Hypothalamus (tissue), 51 donors: ENCODE data around the gene WDR18.

Experiments
- DNase-seq, 51 donors: peaks; one replicate each; lab custom pipeline; 2025; lab: John Stamatoyannopoulos, UW

The WDR18 gene

DNA sequence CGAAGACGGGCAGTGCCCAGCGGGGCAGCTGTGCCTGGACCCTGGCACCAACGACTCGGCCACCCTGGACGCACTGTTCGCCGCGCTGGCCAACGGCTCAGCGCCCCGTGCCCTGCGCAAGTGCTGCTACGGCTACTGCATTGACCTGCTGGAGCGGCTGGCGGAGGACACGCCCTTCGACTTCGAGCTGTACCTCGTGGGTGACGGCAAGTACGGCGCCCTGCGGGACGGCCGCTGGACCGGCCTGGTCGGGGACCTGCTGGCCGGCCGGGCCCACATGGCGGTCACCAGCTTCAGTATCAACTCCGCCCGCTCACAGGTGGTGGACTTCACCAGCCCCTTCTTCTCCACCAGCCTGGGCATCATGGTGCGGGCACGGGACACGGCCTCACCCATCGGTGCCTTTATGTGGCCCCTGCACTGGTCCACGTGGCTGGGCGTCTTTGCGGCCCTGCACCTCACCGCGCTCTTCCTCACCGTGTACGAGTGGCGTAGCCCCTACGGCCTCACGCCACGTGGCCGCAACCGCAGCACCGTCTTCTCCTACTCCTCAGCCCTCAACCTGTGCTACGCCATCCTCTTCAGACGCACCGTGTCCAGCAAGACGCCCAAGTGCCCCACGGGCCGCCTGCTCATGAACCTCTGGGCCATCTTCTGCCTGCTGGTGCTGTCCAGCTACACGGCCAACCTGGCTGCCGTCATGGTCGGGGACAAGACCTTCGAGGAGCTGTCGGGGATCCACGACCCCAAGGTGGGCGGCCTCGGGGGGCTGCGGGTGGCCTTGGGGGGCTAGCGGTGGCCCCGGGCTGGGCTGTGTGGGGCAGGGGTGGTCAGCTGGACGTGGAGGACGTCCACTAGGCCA, 20.9 kb downstream of the WDR18 start:
- DNase-seq: no peak

DNA sequence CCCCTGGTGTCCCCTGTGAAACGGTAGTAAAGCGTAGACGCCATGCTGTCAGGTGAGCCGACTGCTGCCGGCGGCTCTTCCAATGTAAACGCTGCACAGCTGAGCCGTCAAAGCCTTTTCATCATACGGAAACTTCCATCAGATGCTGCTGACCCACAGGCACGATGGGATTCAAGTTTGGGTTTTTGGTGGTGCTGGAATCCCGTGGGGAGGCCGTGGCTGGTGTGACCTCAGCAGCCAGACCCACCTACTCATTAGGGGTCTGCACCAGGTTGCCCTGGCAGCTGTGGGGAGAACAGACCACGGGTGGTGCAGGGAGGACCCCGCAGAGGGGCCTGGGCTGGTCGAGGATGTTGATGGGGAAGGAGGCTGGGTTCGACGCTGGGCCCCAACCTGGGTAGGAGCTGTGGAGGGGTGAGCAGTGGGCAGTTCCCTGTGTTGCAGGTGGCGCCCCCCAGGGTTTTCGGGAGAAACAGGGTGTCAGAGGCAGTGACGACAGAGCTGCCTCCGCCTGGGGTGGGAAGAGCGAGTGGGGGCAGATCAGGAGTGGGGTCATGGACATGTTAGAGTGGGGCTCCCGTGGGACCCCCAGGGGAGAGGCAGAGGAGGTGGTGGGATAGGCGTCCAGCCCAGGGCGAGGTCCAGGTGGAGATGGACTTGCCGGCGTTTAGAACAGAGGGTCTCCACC, 22.7 kb downstream of the WDR18 start:
- DNase-seq: no peak

- DNase-seq: no peak
Measured at GRCh38 chr19:1007399-1008251, 23.5 kb downstream of the WDR18 start.

DNA sequence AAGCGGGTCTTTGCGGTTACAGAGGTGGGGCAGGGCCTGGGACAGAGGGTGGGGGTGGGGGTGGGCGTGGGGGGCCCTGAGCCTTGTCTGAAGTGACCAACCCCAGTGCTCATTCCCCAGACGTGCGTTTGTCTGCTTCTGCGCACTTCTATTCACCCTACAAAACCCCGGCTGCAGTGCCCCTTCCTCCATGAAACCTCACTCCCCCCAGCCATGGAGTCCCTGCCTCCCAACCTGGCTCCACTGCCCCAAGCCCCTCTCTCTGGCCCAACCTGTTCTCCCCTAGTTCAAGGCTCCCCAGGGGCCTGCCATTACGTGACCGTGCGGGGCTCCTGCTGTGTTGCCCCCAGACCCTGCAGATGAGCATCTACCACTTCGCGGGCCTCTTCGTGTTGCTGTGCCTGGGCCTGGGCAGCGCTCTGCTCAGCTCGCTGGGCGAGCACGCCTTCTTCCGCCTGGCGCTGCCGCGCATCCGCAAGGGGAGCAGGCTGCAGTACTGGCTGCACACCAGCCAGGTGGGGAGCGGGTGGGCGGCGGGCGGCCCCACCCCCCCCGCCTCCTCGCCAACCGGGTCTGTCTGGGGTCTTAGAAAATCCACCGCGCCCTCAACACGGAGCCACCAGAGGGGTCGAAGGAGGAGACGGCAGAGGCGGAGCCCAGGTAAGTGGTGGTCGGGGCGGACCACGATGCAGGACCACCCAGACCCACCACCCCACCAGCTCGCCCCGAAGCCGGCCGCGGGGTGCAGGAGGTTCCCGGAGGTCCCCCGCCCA, 24.3 kb downstream of the WDR18 start:
- no peak for DNase-seq

- no peak for DNase-seq
Measured at GRCh38 chr19:1009041-1009980, 25.2 kb downstream of the WDR18 start.

DNA sequence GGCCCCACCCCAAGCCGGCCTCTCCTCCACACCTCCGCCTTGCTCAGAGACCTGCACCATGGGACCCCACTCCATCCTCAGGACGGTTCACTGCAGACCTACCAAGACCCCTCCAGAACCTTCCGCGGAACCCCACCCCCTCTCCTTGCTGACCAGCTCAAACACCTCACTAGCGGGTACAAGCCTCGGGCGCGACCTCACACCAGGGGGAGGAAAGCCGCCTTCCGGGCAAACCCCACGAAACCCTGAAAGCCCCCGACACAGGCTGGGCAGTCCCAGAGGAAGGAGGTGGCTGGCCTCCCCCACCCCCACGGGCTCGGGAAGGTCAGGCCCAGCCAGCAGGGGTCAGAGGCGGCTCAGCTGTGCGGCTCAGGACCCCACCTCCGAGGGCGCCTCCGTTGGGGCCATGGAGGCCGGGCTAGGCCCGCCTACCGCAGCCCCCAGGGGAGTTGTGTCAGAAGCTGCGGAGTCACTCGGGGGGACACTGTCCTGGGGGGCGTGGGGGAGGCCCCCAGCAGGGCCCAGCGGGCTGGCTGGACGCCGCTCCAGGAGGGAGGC, 25.9 kb downstream of the WDR18 start:
- DNase-seq: no peak

- DNase-seq: no peak
Measured at GRCh38 chr19:1010586-1011510, 26.7 kb downstream of the WDR18 start.

- no peak for DNase-seq
Measured at GRCh38 chr19:1011831-1012333, 27.7 kb downstream of the WDR18 start.

DNA sequence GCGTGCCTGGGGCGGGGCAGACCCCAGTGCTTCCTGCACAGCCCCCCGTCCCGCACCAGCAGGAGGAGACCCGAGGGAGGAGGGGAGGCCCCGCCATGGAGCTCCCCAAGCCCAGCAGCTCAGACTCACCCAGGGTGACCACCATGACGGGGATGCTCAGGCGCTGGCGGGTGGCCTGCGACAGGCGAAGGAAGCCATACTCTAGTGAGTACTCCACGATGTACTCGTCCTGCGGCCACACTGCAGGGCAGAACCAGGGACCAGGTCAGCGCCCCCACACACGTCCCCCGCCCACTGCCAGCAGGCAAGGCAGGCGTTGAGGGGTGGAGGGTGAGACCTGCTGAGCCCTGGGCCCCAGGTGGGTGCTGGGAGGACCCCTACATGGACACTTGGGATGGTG, 28.2 kb downstream of the WDR18 start:
- no peak for DNase-seq

DNA sequence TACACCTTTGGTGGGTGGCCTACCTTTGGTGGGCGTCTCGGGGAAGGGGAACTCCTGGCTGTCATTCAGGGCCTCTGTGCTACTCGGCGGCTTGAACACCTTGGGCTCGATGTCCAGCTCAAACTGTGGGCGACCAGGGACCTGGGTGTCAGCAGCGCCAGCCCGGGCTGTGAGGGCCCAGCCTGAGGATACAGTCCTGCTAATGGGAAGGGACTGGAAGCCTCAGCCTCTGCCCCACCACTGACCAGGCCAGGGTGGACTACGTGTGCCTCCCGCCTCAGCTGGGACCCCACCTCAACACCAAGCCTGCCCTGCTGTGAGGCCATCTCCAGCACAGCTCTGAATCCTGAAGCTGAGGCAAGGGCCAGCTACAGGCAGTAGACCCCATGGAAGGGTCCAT, 29.1 kb downstream of the WDR18 start:
- DNase-seq: no peak

- DNase-seq: no peak
Measured at GRCh38 chr19:1014161-1015060, 30.3 kb downstream of the WDR18 start.

DNA sequence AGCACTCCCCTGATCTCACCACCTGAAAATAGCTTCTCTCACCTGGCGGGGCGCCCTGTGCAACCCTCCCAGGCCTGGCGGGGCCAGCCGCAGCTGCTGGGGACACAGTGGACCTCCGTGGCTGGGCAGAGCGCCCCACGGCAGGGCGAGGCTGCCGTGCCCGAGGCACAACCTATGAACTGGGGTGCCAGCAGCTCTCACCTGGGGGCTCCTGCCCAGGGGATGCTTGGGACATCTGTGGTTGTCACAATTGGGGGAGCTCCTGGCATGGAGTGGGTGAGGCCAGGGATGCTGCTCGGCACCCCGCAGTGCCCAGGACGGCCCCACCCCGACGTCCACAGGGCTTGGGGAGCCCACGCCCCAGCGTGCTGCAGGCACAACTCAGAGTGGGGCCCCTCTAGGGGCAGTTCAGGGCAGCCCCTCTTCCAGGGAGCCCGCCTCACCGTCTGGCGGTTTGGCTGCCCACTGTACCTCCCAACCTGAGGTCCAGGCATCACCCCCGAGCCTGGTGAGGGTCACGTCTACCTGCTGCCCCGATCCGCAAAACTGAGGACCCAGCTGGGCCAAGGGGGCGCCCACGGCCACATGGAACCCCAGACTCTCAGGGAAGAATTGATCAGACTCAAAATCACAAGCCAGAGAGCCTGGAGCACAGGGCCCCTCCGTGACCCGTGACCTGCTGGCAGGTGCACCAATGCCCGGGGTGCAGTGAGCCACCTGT, 31.1 kb downstream of the WDR18 start:
- DNase-seq: no peak

DNA sequence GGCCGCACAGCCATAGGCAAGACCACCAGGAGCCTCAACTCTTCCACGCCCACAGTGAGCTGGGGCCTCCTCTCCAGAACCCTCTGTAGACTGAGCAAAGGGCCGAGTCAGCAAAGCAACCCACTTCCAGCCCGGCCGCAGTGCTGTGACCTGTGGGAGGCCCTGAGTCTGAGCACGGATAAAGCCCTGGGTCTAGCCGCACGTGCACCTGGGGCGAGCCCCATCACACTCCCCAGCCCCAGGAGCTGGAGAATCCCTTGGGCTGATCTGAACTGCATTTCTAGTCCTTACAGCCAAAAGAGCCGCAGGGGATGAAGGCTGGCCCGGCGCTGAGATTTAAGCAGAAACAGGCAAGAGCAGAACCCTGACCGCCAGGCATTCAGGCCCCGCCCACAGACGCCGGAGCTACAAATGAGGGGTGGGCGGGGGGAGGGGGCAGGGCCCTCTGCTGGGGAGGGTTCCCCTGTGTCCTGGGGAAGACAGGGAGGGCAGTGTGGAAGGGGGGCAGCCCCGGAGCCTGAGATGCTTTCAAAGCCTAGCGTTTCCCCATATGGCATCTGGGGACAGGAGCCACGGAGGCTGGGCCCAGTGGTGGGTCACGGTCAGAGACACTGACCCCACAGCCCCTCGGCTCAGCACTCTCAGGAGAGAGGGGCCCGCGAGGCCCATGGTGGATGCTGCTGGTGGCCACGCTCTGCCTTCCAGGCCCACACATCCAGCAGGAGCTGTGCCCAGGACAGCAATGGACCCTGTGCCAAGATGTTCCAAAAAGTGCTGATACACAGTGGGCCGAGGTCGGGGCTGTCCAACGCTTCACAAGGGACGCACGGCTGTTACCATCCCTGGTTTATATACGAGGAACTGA, 31.9 kb downstream of the WDR18 start:
- no peak for DNase-seq

DNA sequence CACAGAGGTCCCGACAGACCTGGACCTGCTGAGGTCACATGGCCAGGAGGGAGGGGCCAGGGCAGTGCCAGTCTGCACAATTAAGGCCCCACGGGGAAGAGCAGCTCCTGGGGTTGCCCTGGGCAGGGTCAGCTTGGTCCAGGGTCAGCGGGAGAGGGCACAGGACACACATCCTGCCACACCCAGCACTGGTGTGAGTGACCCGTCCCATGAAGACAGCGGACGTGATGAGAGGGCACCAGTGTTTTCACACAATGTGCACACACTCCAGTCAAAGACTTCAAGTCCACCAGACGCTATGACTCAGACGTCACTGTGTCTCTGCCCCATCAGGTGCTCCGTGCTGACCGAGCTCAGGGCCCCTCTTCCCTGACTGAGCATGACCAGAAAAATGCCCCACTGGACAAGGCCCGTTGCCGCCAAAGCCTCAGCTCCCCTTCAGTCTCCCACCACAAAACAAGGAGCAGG, 32.5 kb downstream of the WDR18 start:
- peak in 4 of 51 donors; percentile 13 to 53 (median 22) for DNase-seq
